Stimulated activated CD8-positive, alpha-beta memory T cell treated with anti-CD3 and anti-CD28 coated beads, Interleukin-4, amount 100 ng/mL, for 4 hours (primary cell): ENCODE results near the gene CMC4.
A peak's percentile ranks its signal among the peaks of the same experiment; 100 is the strongest.

Experiments used
- DNase-seq, 2 donors: peaks; one replicate each; pipeline ENCODE4 v3.0.0-alpha.2; 2020; ENCODE audit warnings: low read depth in 2 of 2, low spot score in 1 of 2

CMC4 gene

GRCh38 chrX:155070975-155071693 lies at the start of gene CMC4, which contains the start of the genes BRCC3 and MTCP1:
Gene CMC4, minus strand, starts transcription at chrX:155071136. Its CDS starts 7,113 bp downstream, at chrX:155064023.
Gene BRCC3, plus strand, starts transcription at chrX:155071508. Its CDS starts 20 bp downstream, at chrX:155071528.
Gene MTCP1, minus strand, starts transcription at chrX:155071136. Its CDS starts 5,126 bp downstream, at chrX:155066010.
- peak; percentile 29 to 45 for DNase-seq

GRCh38 chrX:155115174-155115819 lies 44.4 kb upstream of the CMC4 start:
- no peak for DNase-seq

GRCh38 chrX:155113097-155113496 lies 42.2 kb upstream of the CMC4 start:
- DNase-seq: no peak

- DNase-seq: no peak
Measured at GRCh38 chrX:155112171-155112570, 41.2 kb upstream of the CMC4 start.

- DNase-seq: no peak
Measured at GRCh38 chrX:155108427-155108826, 37.5 kb upstream of the CMC4 start.

- no peak for DNase-seq
Measured at GRCh38 chrX:155105919-155106318, 35.0 kb upstream of the CMC4 start.

GRCh38 chrX:155094468-155095061 lies 23.6 kb upstream of the CMC4 start:
- no peak for DNase-seq

GRCh38 chrX:155086961-155087735 lies 16.2 kb upstream of the CMC4 start:
- no peak for DNase-seq

GRCh38 chrX:155086202-155086840 lies 15.4 kb upstream of the CMC4 start:
- no peak for DNase-seq

GRCh38 chrX:155071694-155072280 lies 851 bp upstream of the CMC4 start:
- DNase-seq: no peak

GRCh38 chrX:155070663-155070974 lies 317 bp downstream of the CMC4 start:
- DNase-seq: no peak

- DNase-seq: no peak
Measured at GRCh38 chrX:155070038-155070437, 898 bp downstream of the CMC4 start.

- DNase-seq: no peak
Measured at GRCh38 chrX:155069414-155069813, 1.5 kb downstream of the CMC4 start.

- no peak for DNase-seq
Measured at GRCh38 chrX:155068165-155068564, 2.8 kb downstream of the CMC4 start.

GRCh38 chrX:155065035-155065734 lies 5.8 kb downstream of the CMC4 start:
- DNase-seq: no peak

- no peak for DNase-seq
Measured at GRCh38 chrX:155061760-155062159, 9.2 kb downstream of the CMC4 start.

- DNase-seq: peak in 1 of 2 donors; percentile 5
Measured at GRCh38 chrX:155056877-155057792, 13.8 kb downstream of the CMC4 start.

GRCh38 chrX:155056471-155056870 lies 14.5 kb downstream of the CMC4 start:
- DNase-seq: no peak

- DNase-seq: no peak
Measured at GRCh38 chrX:155055494-155055893, 15.4 kb downstream of the CMC4 start.
